DND-41 (cell line): ENCODE data around the gene NME3.

Experiments used
- EZH2 ChIP-seq: IDR thresholded peaks from 3 replicates; pipeline ENCODE4 v1.6.1; 2012; ENCODE audit warnings: borderline replicate concordance, low read depth, mild to moderate bottlenecking, moderate library complexity, low read length, inconsistent platforms; ENCODE audit not compliant: severe bottlenecking
- TF ChIP-seq, protein P1 (sequence below): IDR thresholded peaks from 2 replicates; pipeline ENCODE4 v1.5.1; 2012; ENCODE audit warnings: borderline replicate concordance, low read length, moderate library complexity, mild to moderate bottlenecking; ENCODE audit not compliant: poor library complexity, severe bottlenecking; ENCODE audit errors: extremely low read depth

DNA sequence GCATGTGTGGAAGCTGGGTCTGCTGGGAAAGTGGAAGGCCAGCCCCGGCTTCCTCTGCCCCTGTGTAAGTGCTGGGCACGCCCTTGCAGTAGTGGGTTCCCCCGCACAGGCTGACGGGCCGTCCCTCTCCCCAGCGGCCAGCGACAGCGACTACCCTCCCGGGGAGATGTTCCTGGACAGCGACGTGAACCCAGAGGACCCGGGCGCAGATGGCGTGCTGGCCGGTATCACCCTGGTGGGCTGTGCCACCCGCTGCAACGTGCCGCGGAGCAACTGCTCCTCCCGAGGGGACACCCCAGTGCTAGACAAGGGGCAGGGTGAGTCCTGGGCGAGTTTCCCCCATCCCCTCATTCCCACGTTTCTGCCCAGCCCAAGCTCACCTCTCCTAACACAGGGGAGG lies 5.5 kb downstream of the NME3 start:
- TF ChIP-seq, protein P1, sequence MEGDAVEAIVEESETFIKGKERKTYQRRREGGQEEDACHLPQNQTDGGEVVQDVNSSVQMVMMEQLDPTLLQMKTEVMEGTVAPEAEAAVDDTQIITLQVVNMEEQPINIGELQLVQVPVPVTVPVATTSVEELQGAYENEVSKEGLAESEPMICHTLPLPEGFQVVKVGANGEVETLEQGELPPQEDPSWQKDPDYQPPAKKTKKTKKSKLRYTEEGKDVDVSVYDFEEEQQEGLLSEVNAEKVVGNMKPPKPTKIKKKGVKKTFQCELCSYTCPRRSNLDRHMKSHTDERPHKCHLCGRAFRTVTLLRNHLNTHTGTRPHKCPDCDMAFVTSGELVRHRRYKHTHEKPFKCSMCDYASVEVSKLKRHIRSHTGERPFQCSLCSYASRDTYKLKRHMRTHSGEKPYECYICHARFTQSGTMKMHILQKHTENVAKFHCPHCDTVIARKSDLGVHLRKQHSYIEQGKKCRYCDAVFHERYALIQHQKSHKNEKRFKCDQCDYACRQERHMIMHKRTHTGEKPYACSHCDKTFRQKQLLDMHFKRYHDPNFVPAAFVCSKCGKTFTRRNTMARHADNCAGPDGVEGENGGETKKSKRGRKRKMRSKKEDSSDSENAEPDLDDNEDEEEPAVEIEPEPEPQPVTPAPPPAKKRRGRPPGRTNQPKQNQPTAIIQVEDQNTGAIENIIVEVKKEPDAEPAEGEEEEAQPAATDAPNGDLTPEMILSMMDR = no peak
- no peak for TF ChIP-seq EZH2
